ENCODE measurements around the gene C10orf105.

C10orf105 gene

GRCh38 chr10:71719042-71719441 lies 536 bp downstream of the C10orf105 start:
- DNase-seq (ENCODE audit: insufficient read length, low spot score) (no peak), FAIRE-seq (no peak)

DNA sequence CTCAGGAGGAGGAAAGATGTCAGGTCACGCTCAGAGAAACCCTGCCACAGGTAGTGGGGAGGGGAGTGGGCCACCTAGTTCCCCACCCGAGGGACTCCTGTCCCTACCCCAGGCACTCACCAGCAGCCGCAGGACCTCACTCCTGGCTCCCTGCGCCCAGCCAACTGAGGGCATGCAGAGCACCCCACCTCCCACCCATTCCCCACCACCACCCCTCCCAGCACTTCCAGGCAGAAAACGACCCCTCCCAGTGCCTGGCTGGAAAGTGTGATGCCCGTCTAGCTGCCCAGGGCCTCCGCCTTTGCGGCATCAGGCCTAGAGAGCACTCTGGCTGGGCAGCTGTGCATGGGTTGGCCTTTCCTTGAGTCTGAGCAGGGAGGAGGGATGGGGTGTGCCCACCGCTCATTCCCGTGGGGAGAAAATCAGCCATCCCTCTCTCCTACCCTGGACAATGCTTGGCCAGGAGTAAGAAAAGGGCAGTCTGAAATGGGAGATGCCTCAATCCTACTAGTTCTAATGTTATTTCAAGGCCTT lies 1.3 kb downstream of the C10orf105 start:
- DNase-seq (ENCODE audit: insufficient read length, low spot score) (no peak), FAIRE-seq (no peak)

DNA sequence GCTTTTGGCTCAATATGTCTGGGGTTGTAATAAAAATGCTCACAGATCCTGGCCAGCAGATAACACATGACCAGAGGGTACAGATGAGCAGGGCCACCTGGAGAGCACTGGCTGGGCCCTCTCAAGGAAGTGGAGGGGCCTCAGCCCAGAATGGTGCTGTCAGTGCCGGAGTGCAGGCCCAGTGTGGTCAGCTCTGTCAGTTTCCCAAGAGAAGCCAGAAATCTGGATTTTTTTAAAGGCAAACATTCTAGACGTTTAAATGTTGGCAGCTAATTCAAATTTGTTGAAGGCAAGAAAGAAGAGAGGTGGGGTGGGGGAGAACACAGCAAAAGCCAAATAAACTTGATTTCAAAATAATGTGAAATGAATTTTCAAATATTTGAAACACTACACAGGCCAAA lies 2.0 kb downstream of the C10orf105 start:
- DNase-seq (ENCODE audit: insufficient read length, low spot score) (no peak), FAIRE-seq (no peak)

DNA sequence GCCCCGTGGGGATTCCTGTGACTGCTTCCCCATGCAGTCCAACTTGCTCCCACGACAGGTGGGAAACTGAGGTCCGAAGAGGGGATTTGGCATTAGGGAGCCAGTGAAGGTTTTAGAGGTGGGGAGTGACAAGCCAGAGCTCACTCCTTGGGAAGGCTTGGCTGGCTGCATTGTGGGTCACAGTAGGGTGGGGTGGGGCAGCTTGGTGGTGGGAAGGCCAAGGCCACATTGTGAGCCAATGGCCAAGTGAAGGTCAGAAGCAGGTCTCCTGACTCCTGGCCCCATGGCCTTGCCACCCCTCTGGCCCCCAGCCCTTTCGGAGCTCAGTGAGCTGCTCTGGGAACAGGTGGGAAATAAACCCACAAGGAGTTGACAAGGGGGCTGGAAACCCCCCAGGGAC lies 2.5 kb downstream of the C10orf105 start:
- FAIRE-seq, result no peak
- DNase-seq (ENCODE audit: insufficient read length, low spot score), result no peak

GRCh38 chr10:71716426-71716825 lies 3.2 kb downstream of the C10orf105 start:
- DNase-seq (ENCODE audit: insufficient read length, low spot score), result no peak
- no peak for FAIRE-seq

DNA sequence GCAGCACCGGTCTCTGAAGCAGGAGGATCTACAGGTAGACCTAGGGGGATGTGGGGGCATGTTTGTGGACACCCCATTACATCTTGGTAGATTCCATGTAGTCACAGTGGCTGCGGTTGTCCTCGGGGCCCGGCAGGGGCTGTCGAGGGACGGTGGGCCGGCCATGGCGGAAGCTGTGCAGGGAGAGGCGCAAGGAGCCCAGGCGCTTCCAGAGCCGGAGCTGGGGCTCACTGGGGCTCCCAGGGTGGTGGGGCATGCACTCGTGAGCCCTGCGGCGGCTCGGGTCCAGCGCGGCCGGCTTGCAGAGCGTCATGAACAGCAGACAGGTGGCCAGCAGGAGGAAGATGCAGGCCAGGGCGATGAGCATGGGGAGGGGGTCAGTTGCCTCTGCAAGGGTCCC lies 3.7 kb downstream of the C10orf105 start:
- FAIRE-seq (no peak), DNase-seq (ENCODE audit: insufficient read length, low spot score) (no peak)

DNA sequence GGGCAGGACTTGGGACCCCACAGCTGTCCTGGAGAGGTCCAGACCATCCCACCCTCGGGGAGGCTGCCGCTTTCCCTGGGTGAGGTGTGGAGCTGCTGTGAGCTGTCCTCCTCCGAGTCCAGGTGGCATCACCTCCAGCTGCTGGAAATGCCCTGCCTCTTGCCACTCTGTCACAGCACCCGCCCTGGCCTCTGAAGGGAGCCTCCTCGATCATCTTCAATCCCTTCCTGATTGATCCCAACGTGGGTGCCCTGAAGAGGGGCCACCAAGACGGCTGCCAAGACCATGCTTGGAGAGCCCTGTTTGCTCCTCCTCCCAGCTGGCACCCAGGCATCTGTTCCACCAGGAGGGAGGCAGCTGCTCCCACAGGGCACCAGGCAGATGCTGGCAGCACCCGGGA lies 4.6 kb downstream of the C10orf105 start:
- no peak for DNase-seq (ENCODE audit: insufficient read length, low spot score)
- no peak for FAIRE-seq

DNA sequence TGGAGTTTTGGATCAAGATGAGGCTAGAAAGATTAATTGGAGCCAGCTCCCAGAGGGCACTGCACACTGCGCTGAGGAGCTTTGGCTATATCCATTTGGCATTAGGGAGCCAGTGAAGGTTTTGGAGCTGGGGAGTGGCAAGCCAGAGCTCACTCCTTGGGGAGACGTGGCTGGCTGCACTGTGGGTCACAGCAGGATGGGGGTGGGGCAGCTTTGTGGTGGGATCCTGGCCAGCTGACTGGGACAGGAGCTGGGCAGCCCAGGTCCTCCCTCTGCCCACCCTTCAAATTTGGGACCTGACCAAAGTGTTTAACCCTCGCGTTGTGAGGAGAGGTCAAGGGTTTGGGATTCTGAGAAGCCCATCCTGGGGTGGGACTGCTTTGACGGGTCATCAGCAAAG lies 5.0 kb downstream of the C10orf105 start:
- no peak for FAIRE-seq
- no peak for DNase-seq (ENCODE audit: insufficient read length, low spot score)

GRCh38 chr10:71714031-71714410 lies 5.6 kb downstream of the C10orf105 start:
- FAIRE-seq, result peak; percentile 42

GRCh38 chr10:71713135-71714030 lies 6.2 kb downstream of the C10orf105 start:
- FAIRE-seq (peak; percentile 56), DNase-seq (ENCODE audit: insufficient read length, low spot score) (no peak)

More at GRCh38 chr10:71714031-71714410, 5.6 kb downstream of the C10orf105 start:
- no peak for DNase-seq (ENCODE audit: insufficient read length, low spot score)

- DNase-seq (ENCODE audit: insufficient read length, low spot score) (no peak), FAIRE-seq (no peak)
Observed at GRCh38 chr10:71712572-71713134, 6.9 kb downstream of the C10orf105 start.

- DNase-seq (ENCODE audit: insufficient read length, low spot score) (no peak), FAIRE-seq (no peak)
Observed at GRCh38 chr10:71712170-71712569, 7.4 kb downstream of the C10orf105 start.

GRCh38 chr10:71711052-71711623 lies 8.4 kb downstream of the C10orf105 start:
- DNase-seq (ENCODE audit: insufficient read length, low spot score), result no peak
- FAIRE-seq, result no peak

DNA sequence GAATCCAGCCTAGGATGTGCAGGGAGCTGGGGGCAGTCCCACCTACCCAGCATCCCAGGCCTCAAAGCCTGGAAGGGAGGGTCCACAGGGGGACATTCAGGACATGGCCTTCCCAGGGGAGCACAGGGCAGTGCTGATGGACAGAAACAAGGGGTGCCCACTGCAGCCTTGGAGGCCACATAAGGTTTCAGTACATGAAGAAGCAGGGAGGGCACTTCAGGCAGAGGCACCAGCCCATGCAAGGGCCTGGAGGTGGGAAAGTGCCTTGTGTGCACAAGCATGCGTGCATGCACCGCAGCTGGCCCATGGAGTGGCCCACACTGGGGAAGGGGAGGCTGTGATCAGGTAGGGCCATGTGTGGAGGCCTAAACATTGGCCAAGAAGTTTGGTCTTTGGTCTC lies 9.1 kb downstream of the C10orf105 start:
- DNase-seq (ENCODE audit: insufficient read length, low spot score), result no peak
- FAIRE-seq, result no peak

DNA sequence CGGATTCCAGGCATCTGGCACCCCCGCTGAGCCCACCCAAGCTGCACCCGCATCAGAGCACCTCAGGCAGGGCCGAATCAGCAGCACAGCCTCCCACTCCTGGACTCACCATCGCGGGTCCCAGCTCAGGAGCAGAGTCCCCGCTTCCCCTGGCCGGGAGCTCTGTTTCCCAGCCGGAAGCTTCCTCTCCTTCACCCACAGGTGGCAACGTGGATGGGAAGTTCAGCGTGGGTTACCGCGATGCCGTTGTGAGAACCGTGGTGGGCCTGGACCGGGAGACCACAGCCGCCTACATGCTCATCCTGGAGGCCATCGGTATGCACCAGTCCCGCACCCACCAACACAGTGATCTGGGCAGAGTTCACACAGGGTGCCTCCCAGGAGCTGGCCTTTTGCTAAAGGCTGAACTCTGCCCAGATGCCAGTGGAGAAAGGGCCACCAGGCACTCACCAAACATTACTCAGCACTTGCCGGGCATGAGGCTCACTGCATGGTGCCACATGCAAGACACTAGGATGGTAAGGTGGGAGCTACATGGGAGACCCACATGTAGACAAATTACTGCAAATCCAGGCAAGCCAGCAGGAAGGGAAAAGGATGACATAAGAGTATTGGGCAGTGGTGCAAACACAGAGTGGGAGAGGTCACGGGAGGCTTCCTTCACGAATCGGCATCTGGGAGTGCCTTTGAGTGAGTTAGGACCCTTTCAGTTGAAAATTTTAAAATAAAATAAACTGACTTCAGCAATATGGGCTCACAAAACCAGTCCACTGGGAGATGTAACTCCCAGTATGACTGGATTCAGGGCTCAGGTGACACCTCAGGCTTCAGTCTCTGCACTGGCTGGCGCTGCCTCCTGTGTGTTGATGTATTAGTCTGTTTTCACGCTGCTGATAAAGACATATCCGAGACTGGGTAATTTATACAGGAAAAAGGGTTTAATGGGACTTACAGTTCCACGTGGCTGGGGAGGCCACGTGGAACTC lies 10.4 kb downstream of the C10orf105 start:
- FAIRE-seq, result no peak
- no peak for DNase-seq (ENCODE audit: insufficient read length, low spot score)

DNA sequence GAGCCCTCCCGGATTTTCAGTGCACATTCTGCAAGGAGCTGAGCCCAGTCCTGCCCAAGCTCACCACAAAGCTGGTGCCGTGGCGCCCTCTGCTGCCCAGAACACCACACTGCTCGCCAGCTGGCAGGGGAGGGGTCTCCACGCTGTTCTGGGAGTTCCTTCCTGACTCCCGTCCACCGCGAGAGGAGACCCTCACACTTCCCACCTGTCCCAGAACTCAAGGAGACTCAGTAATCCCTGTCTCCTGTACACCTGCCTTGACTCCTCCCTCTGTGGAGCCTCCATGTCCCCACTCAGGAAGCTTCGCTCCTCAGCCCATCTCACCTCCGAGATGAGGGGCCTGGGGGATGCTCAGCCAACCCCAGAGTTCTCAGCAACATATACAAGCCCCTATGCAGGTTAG lies 11.3 kb downstream of the C10orf105 start:
- DNase-seq (ENCODE audit: insufficient read length, low spot score) (peak; percentile 57), FAIRE-seq (peak; percentile 66)

DNA sequence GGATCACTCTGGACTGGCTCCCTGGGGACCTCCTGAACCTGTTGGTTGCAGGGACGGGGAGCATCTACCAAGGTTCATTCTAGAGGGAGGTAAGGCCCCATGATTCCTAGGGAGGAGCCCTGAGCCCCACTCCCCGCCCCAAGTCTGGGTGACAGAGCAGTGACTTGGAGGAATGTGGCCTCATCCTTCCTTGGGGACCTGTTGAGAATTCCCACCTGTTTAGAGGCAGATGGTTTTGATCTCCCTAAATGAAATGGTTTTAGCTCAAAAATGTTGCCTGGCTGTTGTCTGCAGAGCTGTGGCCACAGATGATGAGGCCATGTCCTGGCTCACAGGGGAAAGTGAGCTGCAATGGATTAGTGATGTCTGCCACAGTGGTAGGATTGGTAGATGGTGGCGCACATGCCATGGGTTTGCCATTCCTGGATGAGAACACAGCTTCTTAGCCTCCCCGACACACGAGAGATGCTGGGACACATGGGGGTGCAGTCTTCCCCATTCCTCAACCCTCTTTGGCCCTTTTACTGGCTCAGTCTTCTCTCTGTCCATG lies 12.3 kb downstream of the C10orf105 start:
- no peak for FAIRE-seq
- DNase-seq (ENCODE audit: insufficient read length, low spot score), result no peak

GRCh38 chr10:71706216-71707121 lies 13.1 kb downstream of the C10orf105 start:
- no peak for FAIRE-seq
- no peak for DNase-seq (ENCODE audit: insufficient read length, low spot score)

DNA sequence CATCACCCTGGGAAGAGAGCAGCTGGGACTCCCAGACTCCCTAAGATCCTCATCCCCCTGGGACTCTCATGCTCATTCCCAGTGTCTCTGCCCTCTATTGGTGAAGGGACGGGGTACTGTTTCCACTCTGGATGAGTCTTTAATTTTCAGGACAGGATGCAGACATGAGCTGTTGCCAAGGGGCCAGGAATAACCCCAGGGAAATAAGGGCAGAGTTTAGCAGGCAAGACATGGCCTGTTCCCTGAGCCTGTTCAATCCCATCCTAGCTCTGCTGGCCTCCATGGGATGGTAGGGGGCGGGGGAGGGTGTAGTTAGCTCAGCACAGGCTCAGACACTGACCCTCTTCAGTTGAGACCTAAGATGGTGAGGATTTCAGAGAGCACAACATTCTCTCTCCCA lies 14.0 kb downstream of the C10orf105 start:
- DNase-seq (ENCODE audit: insufficient read length, low spot score), result no peak
- FAIRE-seq, result no peak
